Prostate gland (tissue), 2 donors: ENCODE measurements around the gene EFNB3. TPM values are rescaled to one million over a fixed set of nuclear protein-coding genes. Genes with fewer than 3 reads are reported as not detected.

Experiments used
- DNase-seq: peaks from one replicate; pipeline ENCODE4 v3.0.0-alpha.2; 2019; ENCODE audit warnings: low spot score
- H3K27ac ChIP-seq, 2 donors: fragments of 200-600 bp; sonication (generic); 2 replicates each; pipeline ENCODE4 v1.5.1; 2017 to 2019
- H3K27me3 ChIP-seq: fragments of 200-600 bp; sonication (generic); replicated peaks from 2 replicates; pipeline ENCODE4 v1.5.1; 2019; ENCODE audit not compliant: insufficient read depth
- H3K36me3 ChIP-seq, 2 donors: fragments of 200-600 bp; sonication (generic); 1 replicate in 1 of 2; 2 replicates in 1 of 2; pipeline versions ENCODE4 v1.5.1 to v1.8.1; 2017 to 2019
- H3K4me1 ChIP-seq: fragments of 200-600 bp; sonication (generic); replicated peaks from 2 replicates; pipeline ENCODE4 v1.5.1; 2019
- H3K4me3 ChIP-seq, 2 donors: fragments of 200-600 bp; sonication (generic); 2 replicates each; pipeline ENCODE4 v1.5.1; 2017 to 2019
- H3K9me3 ChIP-seq: fragments of 200-600 bp; sonication (generic); 2 replicates; pipeline ENCODE4 v1.5.1; 2017
- POLR2A ChIP-seq: fragments of 450-650 bp; IDR thresholded peaks from one replicate; pipeline ENCODE4 v1.6.1; 2016; ENCODE audit warnings: antibody characterized with exemption, mild to moderate bottlenecking
- POLR2AphosphoS5 ChIP-seq: sonication (generic); formaldehyde crosslinking; IDR thresholded peaks from one replicate; pipeline ENCODE4 v1.6.1; 2017; ENCODE audit warnings: antibody characterized with exemption
- WGBS: methylation state at CpG from one replicate; pipeline ENCODE4 v1.1.5; 2018; 5-methylcytosine and 5-hydroxymethylcytosine counted together
- intact Hi-C: fragments of 100-400 bp; cut with DNase I; formaldehyde crosslinking; loops from one replicate; pipeline ENCODE4 v1.14.2; 2022
- total RNA-seq, 2 donors: library from RNA; depleted of rRNA; stranded (reverse); fragments of >200 nt; gene quantifications; one replicate each; pipeline ENCODE4 v1.1.0, GENCODE V29; 2016
- TF ChIP-seq, protein P1 (sequence below), 4 experiments: fragments of 200-600 bp in 2 of 4; fragments of 450-650 bp in 2 of 4; sonication (generic) in 2 of 4; IDR thresholded peaks; 1 replicate in 3 of 4; 2 replicates in 1 of 4; pipeline ENCODE4 v1.5.1; 2016 to 2019; ENCODE audit warnings: antibody characterized with exemption in 4 of 4, mild to moderate bottlenecking in 2 of 4, moderate library complexity in 2 of 4

The EFNB3 gene
- total RNA-seq, 2 donors from 2014 or later: 3.0 to 5.5 TPM

DNA sequence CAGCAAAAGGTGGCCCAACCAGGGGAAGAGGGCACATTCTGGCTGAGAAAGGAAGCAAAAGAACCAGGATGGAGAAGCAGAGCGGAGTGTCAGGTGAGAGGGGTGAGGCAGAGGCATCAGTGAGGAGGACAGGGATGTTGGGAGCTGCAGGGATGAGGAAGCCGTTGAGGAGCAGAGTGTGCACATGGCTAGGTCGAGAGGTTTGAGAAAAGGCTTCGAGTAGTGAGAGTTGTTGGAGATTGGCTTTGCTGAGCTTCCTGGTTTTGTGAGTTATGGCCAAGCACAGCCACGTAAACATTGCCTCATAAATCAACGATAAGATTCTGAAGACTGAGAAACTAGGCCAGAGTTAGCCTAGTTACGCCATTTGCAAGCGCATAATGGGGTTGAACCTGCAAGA, 39.4 kb downstream of the EFNB3 start:
- Histone ChIP-seq H3K36me3 (no peaks in the 10 kb centered on the region), H3K4me3 (no peak overlapping the region), H3K9me3 (no peaks in the 10 kb centered on the region), H3K27ac (no peak overlapping the region), H3K27me3 (no peaks in the 10 kb centered on the region), H3K4me1 (no peaks in the 10 kb centered on the region)
- intact Hi-C loops: loop anchor here (10.0 kb wide), 1 partner anchor 250 kb away; no protein-coding TSS in a partner anchor
- WGBS: 35% methylated on average over 8 of the region's 8 CpGs
- no peak for DNase-seq
- TF ChIP-seq POLR2AphosphoS5 (no peak), POLR2A (no peak)
- TF ChIP-seq, protein P1, sequence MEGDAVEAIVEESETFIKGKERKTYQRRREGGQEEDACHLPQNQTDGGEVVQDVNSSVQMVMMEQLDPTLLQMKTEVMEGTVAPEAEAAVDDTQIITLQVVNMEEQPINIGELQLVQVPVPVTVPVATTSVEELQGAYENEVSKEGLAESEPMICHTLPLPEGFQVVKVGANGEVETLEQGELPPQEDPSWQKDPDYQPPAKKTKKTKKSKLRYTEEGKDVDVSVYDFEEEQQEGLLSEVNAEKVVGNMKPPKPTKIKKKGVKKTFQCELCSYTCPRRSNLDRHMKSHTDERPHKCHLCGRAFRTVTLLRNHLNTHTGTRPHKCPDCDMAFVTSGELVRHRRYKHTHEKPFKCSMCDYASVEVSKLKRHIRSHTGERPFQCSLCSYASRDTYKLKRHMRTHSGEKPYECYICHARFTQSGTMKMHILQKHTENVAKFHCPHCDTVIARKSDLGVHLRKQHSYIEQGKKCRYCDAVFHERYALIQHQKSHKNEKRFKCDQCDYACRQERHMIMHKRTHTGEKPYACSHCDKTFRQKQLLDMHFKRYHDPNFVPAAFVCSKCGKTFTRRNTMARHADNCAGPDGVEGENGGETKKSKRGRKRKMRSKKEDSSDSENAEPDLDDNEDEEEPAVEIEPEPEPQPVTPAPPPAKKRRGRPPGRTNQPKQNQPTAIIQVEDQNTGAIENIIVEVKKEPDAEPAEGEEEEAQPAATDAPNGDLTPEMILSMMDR (IDR thresholded peaks at IDR 0.05): no peak

DNA sequence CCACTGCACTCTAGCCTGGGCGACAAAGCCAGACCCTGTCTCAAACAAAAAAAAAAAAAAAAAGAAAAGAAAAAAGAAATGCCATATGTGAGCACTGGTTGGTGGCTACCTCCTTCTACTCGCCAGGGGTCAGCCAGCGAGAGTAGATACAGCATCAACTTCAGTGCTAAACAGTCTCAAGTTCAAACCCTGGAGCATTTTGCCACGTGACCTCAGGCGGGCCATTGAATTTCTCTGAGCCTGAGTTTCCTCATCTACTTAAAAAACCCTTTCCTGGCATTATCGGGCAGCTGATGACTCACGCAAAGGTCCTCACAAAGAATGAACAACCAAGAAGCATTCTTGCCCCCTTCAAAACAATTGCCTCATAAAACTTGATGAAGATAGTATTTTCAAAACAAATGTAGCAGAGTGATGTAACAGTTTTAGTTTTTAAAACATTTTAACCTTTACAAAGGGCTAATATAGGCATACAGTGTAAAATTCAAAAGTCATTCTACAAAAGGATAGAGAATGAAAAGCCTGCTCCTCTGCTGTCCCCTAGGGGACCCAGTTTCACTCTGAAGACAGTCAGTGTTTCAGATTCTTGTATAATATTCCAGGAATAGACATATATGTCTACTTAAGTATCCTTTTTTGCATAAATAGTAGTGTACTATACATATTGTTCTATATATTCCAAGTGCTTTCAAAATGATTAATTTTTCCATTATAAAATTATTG, 40.9 kb downstream of the EFNB3 start:
- 68% methylated on average over 7 of the region's 7 CpGs for WGBS
- no peak for TF ChIP-seq POLR2AphosphoS5
- TF ChIP-seq, protein P1 (IDR thresholded peaks at IDR 0.05): no peak
- TF ChIP-seq POLR2A: no peak
- Histone ChIP-seq H3K36me3 (no peaks in the 10 kb centered on the region), H3K4me3 (no peak overlapping the region), H3K4me1 (no peaks in the 10 kb centered on the region), H3K27me3 (no peaks in the 10 kb centered on the region), H3K9me3 (no peaks in the 10 kb centered on the region), H3K27ac (no peak overlapping the region)
- intact Hi-C loops: loop anchor here (10.0 kb wide), 1 partner anchor 249 kb away; no protein-coding TSS in a partner anchor
- no peak for DNase-seq

DNA sequence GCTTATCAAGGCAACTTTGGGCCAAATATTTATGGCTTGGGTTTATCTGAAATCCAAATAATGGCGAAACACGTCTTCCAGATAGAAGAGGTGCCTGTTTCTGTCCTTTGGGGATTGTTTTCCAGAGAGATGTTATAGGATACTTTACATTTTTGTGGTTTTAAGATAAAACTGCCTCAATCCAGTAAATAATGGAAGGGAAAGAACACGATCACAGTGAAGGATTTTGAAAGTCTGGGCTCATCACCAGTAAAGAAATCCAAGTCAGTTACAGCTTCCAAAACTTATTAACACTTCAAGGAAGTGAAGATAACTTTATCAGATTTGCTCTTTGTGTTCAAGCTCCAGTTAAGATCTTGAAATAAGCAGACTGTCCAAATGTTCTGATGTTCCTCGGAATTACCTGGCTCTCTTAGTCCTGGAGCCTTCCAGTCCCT, 42.7 kb downstream of the EFNB3 start:
- no peak overlapping the region for H3K27ac ChIP-seq

DNA sequence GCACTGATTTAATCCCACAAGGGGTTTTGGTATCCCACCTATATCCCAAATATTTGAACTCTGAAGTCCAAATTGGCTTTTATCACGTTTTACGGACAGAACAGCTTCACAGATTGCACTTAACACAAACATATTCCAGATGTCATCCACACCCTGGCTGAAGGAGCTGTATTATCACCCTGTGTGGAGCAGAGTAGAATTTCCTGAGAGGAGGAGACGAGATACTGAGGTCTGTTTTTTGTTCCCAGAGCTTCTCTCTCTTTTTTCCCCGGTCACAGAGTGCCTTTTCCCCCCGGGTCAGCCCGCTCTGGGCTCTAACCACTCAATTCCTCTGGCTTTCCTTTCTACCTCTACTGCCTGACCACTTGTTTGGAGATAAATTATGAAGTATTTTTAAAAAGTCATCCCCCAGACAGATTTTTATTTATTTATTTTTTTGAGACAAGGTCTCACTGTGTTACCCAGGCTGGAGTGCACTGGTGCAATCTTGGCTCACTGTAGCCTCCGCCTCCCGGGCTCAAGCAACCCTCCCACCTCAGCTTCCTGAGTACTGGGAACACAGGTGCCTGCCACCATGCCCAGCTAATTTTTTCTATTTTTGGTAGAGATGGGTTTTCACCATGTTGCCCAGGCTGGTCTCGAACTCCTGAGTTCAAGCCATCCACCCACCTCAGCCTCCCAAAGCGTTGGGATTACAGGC, 43.2 kb downstream of the EFNB3 start:
- 54% methylated on average over 10 of the region's 10 CpGs for WGBS
- H3K27me3 ChIP-seq: no peaks in the 10 kb centered on the region
- H3K9me3 ChIP-seq: no peaks in the 10 kb centered on the region
- DNase-seq: no peak
- intact Hi-C loops: loop anchor here (10.0 kb wide), 1 partner anchor 247 kb away; no protein-coding TSS in a partner anchor
- TF ChIP-seq POLR2A (no peak), POLR2AphosphoS5 (no peak)
- TF ChIP-seq, protein P1 (IDR thresholded peaks at IDR 0.05): no peak
- no peak overlapping the region for H3K27ac ChIP-seq
- no peaks in the 10 kb centered on the region for H3K36me3 ChIP-seq
- H3K4me1 ChIP-seq: no peaks in the 10 kb centered on the region
- no peak overlapping the region for H3K4me3 ChIP-seq

More for the DNA sequence above, 42.7 kb downstream of the EFNB3 start:
- Histone ChIP-seq H3K9me3 (no peaks in the 10 kb centered on the region), H3K4me1 (no peaks in the 10 kb centered on the region), H3K36me3 (no peaks in the 10 kb centered on the region), H3K27me3 (no peaks in the 10 kb centered on the region), H3K4me3 (no peak overlapping the region)
- DNase-seq: no peak
- intact Hi-C loops: loop anchor here (10.0 kb wide), 1 partner anchor 247 kb away; no protein-coding TSS in a partner anchor
- 22% methylated on average over 4 of the region's 4 CpGs for WGBS
- no peak for TF ChIP-seq POLR2A
- no peak for TF ChIP-seq POLR2AphosphoS5
- TF ChIP-seq, protein P1 (IDR thresholded peaks at IDR 0.05): no peak
